Activated naive CD4-positive, alpha-beta T cell treated with anti-CD3 and anti-CD28 coated beads, Interleukin-2, amount 10 ng/mL, durations not matched to agents 7 days and 5 days (primary cell): ENCODE results near the gene LCE1E.

ENCODE experiments used
- CTCF ChIA-PET: fragments of 350-600 bp; sonication (Branson Sonifier 250); formaldehyde crosslinking; loops from one replicate; lab custom pipeline; 2021; ENCODE audit warnings: antibody characterized with exemption; lab: Charles Lee
- DNase-seq: peaks from one replicate; pipeline ENCODE4 v3.0.0-alpha.2; 2020
- H3K27ac Mint-ChIP-seq: one replicate; pipeline ENCODE4 v1.8.0; 2021; ENCODE audit warnings: mild to moderate bottlenecking, moderate library complexity, mixed read lengths
- H3K27me3 Mint-ChIP-seq: one replicate; pipeline ENCODE4 v1.8.0; 2021; ENCODE audit warnings: mild to moderate bottlenecking, mixed read lengths
- H3K36me3 Mint-ChIP-seq: one replicate; pipeline ENCODE4 v1.8.0; 2021; ENCODE audit warnings: mixed read lengths
- H3K4me1 Mint-ChIP-seq: one replicate; pipeline ENCODE4 v1.8.0; 2021; ENCODE audit warnings: mixed read lengths
- H3K4me3 Mint-ChIP-seq: one replicate; pipeline ENCODE4 v1.8.0; 2021; ENCODE audit warnings: mild to moderate bottlenecking, moderate library complexity, mixed read lengths
- H3K9me3 Mint-ChIP-seq: one replicate; pipeline ENCODE4 v1.8.0; 2021; ENCODE audit warnings: mixed read lengths

LCE1E gene

DNA sequence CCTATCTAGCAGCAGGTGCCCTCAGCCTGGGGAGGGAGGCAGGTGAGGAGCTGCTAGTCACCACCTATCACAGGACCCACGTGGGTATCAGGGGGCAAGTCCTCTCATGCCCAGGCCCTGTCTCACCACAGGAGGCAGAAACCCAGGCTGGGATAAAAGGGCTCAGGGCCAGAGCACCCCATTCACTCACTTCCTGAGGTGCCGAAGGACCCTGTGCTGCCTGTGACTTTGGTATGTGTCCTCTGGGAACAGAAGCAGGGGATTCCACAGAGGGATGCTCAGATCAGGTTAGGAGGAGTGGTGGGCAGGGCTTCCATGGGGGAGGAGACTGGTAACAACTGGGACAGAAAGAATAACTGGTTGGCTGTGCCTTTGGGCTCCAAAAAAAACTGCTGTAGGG lies at the start of gene LCE1E:
TSS of gene LCE1E (plus strand) at position 181 of the 400 bp plus-strand sequence. CDS start 1,043 bp downstream, outside the sequence.
- CTCF ChIA-PET = no interaction called here
- H3K9me3 Mint-ChIP-seq = no peaks in the 10 kb centered on the region
- DNase-seq = no peak
- no peak within 1 kb of the TSS for H3K27ac Mint-ChIP-seq
- peaks cover 17% of the 10 kb centered on the region for H3K27me3 Mint-ChIP-seq
- H3K4me3 Mint-ChIP-seq = no peak within 1 kb of the TSS
- no peaks in the 10 kb centered on the region for H3K4me1 Mint-ChIP-seq
- no peaks in the 10 kb centered on the region for H3K36me3 Mint-ChIP-seq

DNA sequence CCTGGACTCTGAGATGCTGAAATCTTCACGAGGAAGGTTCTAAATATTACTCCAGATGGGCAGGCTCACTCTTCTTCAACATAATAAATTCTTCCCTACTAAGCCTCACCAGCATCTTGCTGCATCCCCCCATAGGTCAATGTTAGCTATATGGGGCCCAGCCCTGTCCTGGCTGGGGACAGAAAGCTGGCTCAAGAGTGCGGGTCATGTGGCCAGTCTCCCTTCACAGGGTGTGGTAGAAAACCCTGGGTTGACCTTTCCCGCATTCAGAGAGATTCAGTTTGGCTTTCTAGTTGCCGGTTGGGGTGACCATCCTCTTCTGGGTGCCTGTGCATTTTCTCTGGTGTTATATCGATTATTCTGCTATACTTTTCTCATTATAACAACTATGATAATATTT lies 48.1 kb upstream of the LCE1E start:
- Mint-ChIP-seq H3K4me1 (no peaks in the 10 kb centered on the region), H3K27me3 (peaks cover 14% of the 10 kb centered on the region), H3K27ac (no peak overlapping the region), H3K4me3 (no peak overlapping the region), H3K9me3 (no peaks in the 10 kb centered on the region), H3K36me3 (no peaks in the 10 kb centered on the region)
- no peak for DNase-seq
- CTCF ChIA-PET = no interaction called here

GRCh38 chr1:152739841-152740240 lies 46.2 kb upstream of the LCE1E start:
- DNase-seq = no peak
- Mint-ChIP-seq H3K27ac (no peak overlapping the region), H3K36me3 (no peaks in the 10 kb centered on the region), H3K4me1 (no peaks in the 10 kb centered on the region), H3K4me3 (no peak overlapping the region), H3K9me3 (no peaks in the 10 kb centered on the region), H3K27me3 (peaks cover 9% of the 10 kb centered on the region)
- CTCF ChIA-PET = no interaction called here

DNA sequence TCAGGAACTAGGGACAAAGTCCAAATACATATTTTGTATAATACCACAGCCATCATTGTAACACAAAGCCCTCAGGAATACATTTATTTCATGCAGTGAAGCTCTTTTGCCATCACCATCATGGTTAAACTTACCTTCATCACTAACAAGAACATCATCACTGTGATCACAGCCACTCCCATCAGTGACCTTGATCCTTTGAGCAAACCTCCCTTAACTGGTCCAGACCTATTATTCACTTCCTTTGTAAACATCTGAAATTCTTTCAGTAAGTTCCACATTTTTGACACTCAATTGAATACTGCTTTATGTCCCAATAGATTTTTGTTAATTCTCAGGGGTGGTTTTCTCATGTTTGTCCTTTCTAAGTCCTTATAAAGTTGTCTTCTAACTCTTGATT lies 44.4 kb upstream of the LCE1E start:
- H3K27me3 Mint-ChIP-seq = peaks cover 5% of the 10 kb centered on the region
- no peak overlapping the region for H3K27ac Mint-ChIP-seq
- no peaks in the 10 kb centered on the region for H3K4me1 Mint-ChIP-seq
- H3K9me3 Mint-ChIP-seq = no peaks in the 10 kb centered on the region
- DNase-seq = no peak
- H3K4me3 Mint-ChIP-seq = no peak overlapping the region
- CTCF ChIA-PET = no interaction called here
- no peaks in the 10 kb centered on the region for H3K36me3 Mint-ChIP-seq

DNA sequence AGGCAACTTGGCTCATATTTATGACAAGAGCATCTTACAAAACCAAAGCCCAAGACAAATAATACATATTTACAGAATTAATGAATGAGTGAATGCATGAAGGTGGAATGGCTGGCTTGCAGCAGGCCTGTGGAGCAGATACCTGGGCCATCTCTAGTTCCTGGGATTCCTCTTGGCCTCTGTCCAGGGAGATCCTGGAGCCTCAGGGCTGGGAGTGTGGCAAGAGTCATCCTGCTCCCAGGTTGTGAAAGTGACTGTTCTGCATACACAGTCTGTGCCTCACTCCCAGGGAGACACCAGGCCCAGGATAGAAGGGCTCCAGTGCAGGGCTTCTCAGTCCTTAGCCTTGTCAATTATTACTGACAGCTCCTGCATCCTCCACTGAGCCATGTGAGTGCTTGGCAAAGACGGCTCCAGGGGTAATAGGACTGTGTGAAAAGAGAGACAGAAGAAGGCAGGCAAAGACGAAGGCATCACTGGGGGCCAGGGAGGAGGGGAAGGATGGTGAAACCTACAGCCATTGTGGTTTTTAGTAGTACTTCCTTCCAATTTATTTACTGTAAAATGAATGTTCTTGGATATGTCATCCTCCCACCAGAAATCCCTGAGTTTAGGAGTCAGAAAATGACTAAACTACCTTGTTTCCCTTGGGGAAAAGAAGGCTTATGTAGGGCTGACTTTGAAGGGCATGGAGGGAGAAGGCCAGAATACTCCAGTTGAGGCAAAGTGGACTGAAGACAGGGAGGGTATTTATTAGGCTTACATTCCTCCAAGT lies 42.5 kb upstream of the LCE1E start:
- no peaks in the 10 kb centered on the region for H3K27me3 Mint-ChIP-seq
- H3K27ac Mint-ChIP-seq = no peak overlapping the region
- H3K4me1 Mint-ChIP-seq = no peaks in the 10 kb centered on the region
- H3K9me3 Mint-ChIP-seq = no peaks in the 10 kb centered on the region
- H3K4me3 Mint-ChIP-seq = no peak overlapping the region
- H3K36me3 Mint-ChIP-seq = no peaks in the 10 kb centered on the region
- CTCF ChIA-PET = no interaction called here
- no peak for DNase-seq

DNA sequence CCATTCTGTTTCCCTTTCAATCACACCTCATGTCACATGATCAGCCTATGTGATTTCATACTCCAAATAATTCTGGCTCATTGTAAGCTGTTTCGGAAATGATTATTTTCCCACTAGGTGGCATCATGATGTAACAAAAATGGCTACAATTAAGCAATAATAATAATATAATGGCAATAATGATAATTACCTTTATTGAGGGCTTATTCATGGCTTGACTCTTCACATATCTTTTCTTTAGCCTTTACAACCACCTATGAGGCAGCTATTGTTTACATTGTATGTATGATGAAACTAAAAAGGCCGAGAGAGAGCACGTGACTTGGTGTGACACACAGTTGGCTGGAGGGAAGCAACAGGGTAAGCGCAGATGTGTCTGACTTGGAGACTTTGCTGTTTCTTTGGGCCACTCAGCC lies 40.8 kb upstream of the LCE1E start:
- CTCF ChIA-PET = no interaction called here
- no peaks in the 10 kb centered on the region for H3K27me3 Mint-ChIP-seq

GRCh38 chr1:152745765-152746444 lies 40.2 kb upstream of the LCE1E start:
- DNase-seq = no peak
- Mint-ChIP-seq H3K4me3 (no peak overlapping the region), H3K27me3 (no peaks in the 10 kb centered on the region), H3K4me1 (no peaks in the 10 kb centered on the region), H3K9me3 (no peaks in the 10 kb centered on the region), H3K27ac (no peak overlapping the region), H3K36me3 (no peaks in the 10 kb centered on the region)
- CTCF ChIA-PET = no interaction called here

More for the DNA sequence above, 40.8 kb upstream of the LCE1E start:
- no peak overlapping the region for H3K4me3 Mint-ChIP-seq
- no peaks in the 10 kb centered on the region for H3K4me1 Mint-ChIP-seq
- H3K36me3 Mint-ChIP-seq = no peaks in the 10 kb centered on the region
- H3K9me3 Mint-ChIP-seq = no peaks in the 10 kb centered on the region
- no peak overlapping the region for H3K27ac Mint-ChIP-seq
- no peak for DNase-seq

DNA sequence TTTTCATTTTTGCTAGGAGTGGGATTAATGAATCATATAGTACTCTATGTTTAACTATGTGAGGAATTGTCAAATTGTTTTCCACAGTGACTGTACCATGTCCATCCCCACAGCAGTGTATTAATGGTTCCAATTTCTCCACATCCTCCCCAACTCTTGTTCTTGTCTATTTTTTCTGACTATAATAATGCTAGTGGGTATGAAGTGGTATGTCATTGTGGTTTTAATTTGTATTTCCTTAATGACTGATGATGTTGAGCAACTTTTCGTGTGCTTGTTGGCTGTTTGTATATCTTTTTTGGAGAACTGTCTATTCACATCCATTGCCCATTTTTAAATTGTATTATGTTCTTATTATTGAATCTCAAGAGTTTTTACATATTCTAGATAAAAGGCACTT lies 38.2 kb upstream of the LCE1E start:
- Mint-ChIP-seq H3K4me1 (no peaks in the 10 kb centered on the region), H3K36me3 (no peaks in the 10 kb centered on the region), H3K9me3 (no peaks in the 10 kb centered on the region), H3K4me3 (no peak overlapping the region), H3K27ac (no peak overlapping the region), H3K27me3 (no peaks in the 10 kb centered on the region)
- no peak for DNase-seq
- CTCF ChIA-PET = no interaction called here

DNA sequence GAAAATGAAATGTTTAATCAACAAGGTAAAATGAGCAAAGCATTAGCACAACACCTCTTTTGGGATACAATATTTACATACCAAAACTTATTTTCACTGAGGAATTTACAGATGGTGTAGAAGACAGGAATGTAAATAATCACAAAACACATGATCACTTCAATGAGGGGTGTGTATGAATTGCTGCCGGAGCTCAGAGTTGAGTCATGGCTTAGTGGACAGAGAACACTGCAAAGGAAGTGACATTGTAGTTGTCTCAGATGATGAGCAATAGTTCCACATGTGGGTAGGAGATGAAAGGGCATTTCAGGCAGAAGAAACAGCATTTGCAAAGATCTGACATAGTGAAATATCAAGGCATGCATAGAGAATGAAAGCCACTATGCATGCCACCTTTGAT lies 33.8 kb upstream of the LCE1E start:
- Mint-ChIP-seq H3K27me3 (no peaks in the 10 kb centered on the region), H3K36me3 (no peaks in the 10 kb centered on the region), H3K4me1 (no peaks in the 10 kb centered on the region), H3K27ac (no peak overlapping the region), H3K4me3 (no peak overlapping the region), H3K9me3 (no peaks in the 10 kb centered on the region)
- DNase-seq = no peak
- CTCF ChIA-PET = no interaction called here

- peaks cover 4% of the 10 kb centered on the region for H3K27me3 Mint-ChIP-seq
- no peaks in the 10 kb centered on the region for H3K9me3 Mint-ChIP-seq
- H3K4me1 Mint-ChIP-seq = no peaks in the 10 kb centered on the region
- H3K27ac Mint-ChIP-seq = no peak overlapping the region
- H3K36me3 Mint-ChIP-seq = no peaks in the 10 kb centered on the region
- H3K4me3 Mint-ChIP-seq = no peak overlapping the region
- CTCF ChIA-PET = no interaction called here
- DNase-seq = no peak
These were observed 32.5 kb upstream of the LCE1E start for GRCh38 chr1:152753586-152753985.

GRCh38 chr1:152756872-152757271 lies 29.2 kb upstream of the LCE1E start:
- no peak overlapping the region for H3K4me3 Mint-ChIP-seq
- H3K36me3 Mint-ChIP-seq = no peaks in the 10 kb centered on the region
- DNase-seq = no peak
- H3K9me3 Mint-ChIP-seq = no peaks in the 10 kb centered on the region
- no peaks in the 10 kb centered on the region for H3K4me1 Mint-ChIP-seq
- CTCF ChIA-PET = no interaction called here
- no peak overlapping the region for H3K27ac Mint-ChIP-seq
- peaks cover 4% of the 10 kb centered on the region for H3K27me3 Mint-ChIP-seq

GRCh38 chr1:152757747-152758146 lies 28.3 kb upstream of the LCE1E start, which contains the start of gene KPRP:
TSS of gene KPRP (plus strand) at chr1:152758025. CDS start at chr1:152759589, 1,564 bp downstream.
- H3K4me3 Mint-ChIP-seq = no peak within 1 kb of the TSS
- H3K36me3 Mint-ChIP-seq = no peaks in the 10 kb centered on the region
- CTCF ChIA-PET = no interaction called here
- H3K27me3 Mint-ChIP-seq = peaks cover 4% of the 10 kb centered on the region
- H3K4me1 Mint-ChIP-seq = no peaks in the 10 kb centered on the region
- H3K27ac Mint-ChIP-seq = no peak within 1 kb of the TSS
- no peak for DNase-seq
- H3K9me3 Mint-ChIP-seq = no peaks in the 10 kb centered on the region

DNA sequence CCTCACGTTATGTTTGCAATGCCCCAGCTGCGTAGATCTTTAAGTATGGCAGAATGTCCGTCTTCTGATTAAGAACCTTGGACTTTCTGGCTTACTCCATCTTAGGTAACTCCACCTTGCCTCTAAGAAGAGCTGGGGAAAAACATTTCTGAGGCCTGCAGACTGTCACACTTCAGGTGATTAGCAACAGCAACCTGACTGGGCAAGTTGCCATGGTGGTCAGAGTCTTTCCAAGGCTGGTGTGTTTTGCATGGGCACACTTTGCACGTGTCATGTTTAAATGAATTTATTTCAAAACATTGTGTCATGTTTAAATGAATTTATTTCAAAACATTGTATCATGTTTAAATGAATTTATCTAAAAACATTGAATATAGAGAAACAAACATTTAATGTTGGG lies 27.4 kb upstream of the LCE1E start:
- CTCF ChIA-PET = no interaction called here
- H3K27ac Mint-ChIP-seq = no peak overlapping the region
- H3K36me3 Mint-ChIP-seq = no peaks in the 10 kb centered on the region
- H3K27me3 Mint-ChIP-seq = peaks cover 4% of the 10 kb centered on the region
- H3K4me3 Mint-ChIP-seq = no peak overlapping the region
- H3K9me3 Mint-ChIP-seq = no peaks in the 10 kb centered on the region
- no peak for DNase-seq
- no peaks in the 10 kb centered on the region for H3K4me1 Mint-ChIP-seq

DNA sequence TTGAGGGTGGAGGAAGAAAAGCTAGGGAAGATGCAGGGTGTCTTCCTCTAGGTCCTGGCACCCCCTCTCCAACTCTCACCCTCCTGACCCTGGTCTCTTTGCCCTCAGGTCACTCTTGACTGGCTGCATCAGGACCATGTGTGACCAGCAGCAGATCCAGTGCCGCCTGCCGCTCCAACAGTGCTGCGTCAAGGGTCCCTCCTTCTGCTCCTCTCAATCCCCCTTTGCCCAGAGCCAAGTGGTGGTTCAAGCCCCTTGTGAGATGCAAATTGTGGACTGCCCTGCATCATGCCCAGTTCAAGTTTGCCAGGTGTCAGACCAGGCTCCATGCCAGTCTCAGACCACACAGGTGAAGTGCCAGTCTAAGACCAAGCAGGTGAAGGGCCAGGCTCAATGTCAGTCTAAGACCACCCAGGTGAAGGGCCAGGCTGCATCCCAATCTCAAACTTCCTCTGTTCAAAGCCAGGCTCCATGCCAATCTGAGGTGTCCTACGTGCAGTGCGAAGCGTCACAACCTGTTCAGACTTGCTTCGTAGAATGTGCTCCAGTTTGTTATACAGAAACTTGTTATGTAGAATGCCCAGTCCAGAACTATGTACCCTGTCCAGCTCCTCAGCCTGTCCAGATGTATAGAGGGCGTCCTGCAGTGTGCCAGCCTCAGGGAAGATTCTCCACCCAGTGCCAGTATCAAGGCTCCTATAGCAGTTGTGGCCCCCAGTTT lies 26.4 kb upstream of the LCE1E start:
- Mint-ChIP-seq H3K9me3 (no peaks in the 10 kb centered on the region), H3K36me3 (no peaks in the 10 kb centered on the region), H3K27me3 (peaks cover 4% of the 10 kb centered on the region), H3K4me1 (no peaks in the 10 kb centered on the region), H3K27ac (no peak overlapping the region), H3K4me3 (no peak overlapping the region)
- CTCF ChIA-PET = no interaction called here
- no peak for DNase-seq
